Mesendoderm (in vitro differentiated cells): ENCODE data around the gene CDK14.

Experiments
- DNase-seq: peaks from one replicate; pipeline ENCODE4 v3.0.0; 2013
- H2AK5ac ChIP-seq: 2 replicates; pipeline ENCODE4 v1.6.1; 2013; ENCODE audit warnings: low read length, inconsistent platforms
- H2BK120ac ChIP-seq: 2 replicates; pipeline ENCODE4 v1.6.1; 2013; ENCODE audit warnings: low read depth, mild to moderate bottlenecking, low read length, moderate library complexity, mixed read lengths
- H2BK15ac ChIP-seq: replicated peaks from 2 replicates; pipeline ENCODE4 v1.6.1; 2013; ENCODE audit warnings: low read depth, mild to moderate bottlenecking, moderate library complexity
- H2BK5ac ChIP-seq: 2 replicates; pipeline ENCODE4 v1.6.1; 2013; ENCODE audit warnings: low read length, inconsistent platforms
- H3K18ac ChIP-seq: 2 replicates; pipeline ENCODE4 v1.6.1; 2013; ENCODE audit warnings: mild to moderate bottlenecking, low read length, mixed read lengths
- H3K23ac ChIP-seq: one replicate; pipeline ENCODE4 v1.6.1; 2013; ENCODE audit warnings: low read length
- H3K27ac ChIP-seq: 2 replicates; pipeline ENCODE4 v1.5.1; 2013; ENCODE audit warnings: low read depth, mild to moderate bottlenecking, inconsistent platforms, low read length, moderate library complexity
- H3K27me3 ChIP-seq: 2 replicates; pipeline ENCODE4 v1.6.1; 2013; ENCODE audit warnings: low read length, control low read depth, mild to moderate bottlenecking, inconsistent platforms; ENCODE audit not compliant: insufficient read depth, poor library complexity
- H3K36me3 ChIP-seq: 2 replicates; pipeline ENCODE4 v1.6.1; 2013; ENCODE audit warnings: low read length, inconsistent platforms; ENCODE audit not compliant: control insufficient read depth, insufficient read depth
- H3K4ac ChIP-seq: one replicate; pipeline ENCODE4 v1.6.1; 2013; ENCODE audit warnings: low read depth, mild to moderate bottlenecking, low read length, moderate library complexity
- H3K4me1 ChIP-seq: 2 replicates; pipeline ENCODE4 v1.6.1; 2013; ENCODE audit warnings: low read depth, low read length, inconsistent platforms; ENCODE audit not compliant: control insufficient read depth
- H3K4me2 ChIP-seq: 2 replicates; pipeline ENCODE4 v1.6.1; 2013; ENCODE audit warnings: low read length
- H3K4me3 ChIP-seq: 2 replicates; pipeline ENCODE4 v1.5.1; 2013; ENCODE audit warnings: mild to moderate bottlenecking, low read length
- H3K56ac ChIP-seq: one replicate; pipeline ENCODE4 v1.6.1; 2013; ENCODE audit warnings: low read length
- H3K79me1 ChIP-seq: 2 replicates; pipeline ENCODE4 v1.6.1; 2013; ENCODE audit warnings: low read length, inconsistent platforms
- H3K79me2 ChIP-seq: 2 replicates; pipeline ENCODE4 v1.6.1; 2013; ENCODE audit warnings: mild to moderate bottlenecking, low read length; ENCODE audit not compliant: control insufficient read depth, insufficient read depth
- H3K9ac ChIP-seq: 2 replicates; pipeline ENCODE4 v1.6.1; 2013; ENCODE audit warnings: low read length, inconsistent platforms
- H4K5ac ChIP-seq: one replicate; pipeline ENCODE4 v1.6.1; 2013; ENCODE audit warnings: low read length
- H4K8ac ChIP-seq: one replicate; pipeline ENCODE4 v1.6.1; 2013; ENCODE audit warnings: low read depth, mild to moderate bottlenecking, control low read depth, low read length, moderate library complexity
- WGBS: extraction: QIAGEN DNeasy Blood & Tissue Kit; methylation state at CpG from one replicate; pipeline ENCODE4 v1.1.7; 2013; ENCODE audit warnings: low lambda C conversion rate, missing lambda C conversion rate; ENCODE audit not compliant: insufficient coverage; ENCODE audit errors: extremely low coverage; 5-methylcytosine and 5-hydroxymethylcytosine counted together

Gene CDK14

GRCh38 chr7:90604383-90604782 lies 8.3 kb downstream of the CDK14 start:
- Histone ChIP-seq H3K4ac (no peak overlapping the region), H3K79me2 (peaks cover 18% of the 10 kb centered on the region), H3K4me3 (no peak overlapping the region), H3K27me3 (no peaks in the 10 kb centered on the region), H3K9ac (no peak overlapping the region), H2BK120ac (no peak overlapping the region), H4K8ac (no peak overlapping the region), H3K27ac (no peak overlapping the region), H3K18ac (no peak overlapping the region), H3K36me3 (no peaks in the 10 kb centered on the region), H2AK5ac (no peak overlapping the region), H4K5ac (no peak overlapping the region), H3K79me1 (peaks cover 9% of the 10 kb centered on the region), H2BK15ac (no peak overlapping the region), H2BK5ac (no peak overlapping the region), H3K4me1 (no peaks in the 10 kb centered on the region), H3K56ac (no peak overlapping the region), H3K4me2 (no peak overlapping the region), H3K23ac (no peak overlapping the region)
- no peak for DNase-seq
- WGBS, result no CpG with 5 or more reads among the region's 5 CpGs

DNA sequence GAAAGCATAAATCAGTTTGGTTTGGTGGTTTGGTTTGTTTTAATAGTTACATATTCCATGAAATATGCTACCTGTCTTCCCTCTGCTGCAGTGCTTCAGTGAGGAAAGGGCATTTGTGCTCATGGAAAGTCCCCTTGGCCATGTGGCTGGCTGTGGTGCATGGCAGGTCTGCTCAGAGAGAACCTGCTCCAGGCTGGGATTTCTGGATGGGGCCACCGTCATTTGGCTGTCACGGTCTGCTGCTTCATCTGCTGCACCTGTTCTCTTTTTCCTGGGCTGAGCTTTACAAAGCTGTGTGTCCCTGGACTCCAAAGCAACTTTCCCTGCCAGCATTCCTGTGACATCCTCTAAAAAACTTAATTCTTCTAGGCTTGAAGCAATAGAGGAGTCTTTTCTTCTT lies 8.9 kb downstream of the CDK14 start:
- H4K5ac ChIP-seq, result no peak overlapping the region
- peaks cover 17% of the 10 kb centered on the region for H3K79me2 ChIP-seq
- peaks cover 9% of the 10 kb centered on the region for H3K79me1 ChIP-seq
- no peaks in the 10 kb centered on the region for H3K27me3 ChIP-seq
- no peak overlapping the region for H3K9ac ChIP-seq
- DNase-seq, result no peak
- H3K4me3 ChIP-seq, result no peak overlapping the region
- H2AK5ac ChIP-seq, result no peak overlapping the region
- no peak overlapping the region for H4K8ac ChIP-seq
- H3K18ac ChIP-seq, result no peak overlapping the region
- H3K4ac ChIP-seq, result no peak overlapping the region
- no peak overlapping the region for H3K27ac ChIP-seq
- WGBS, result no CpG with 5 or more reads among the region's 2 CpGs
- H3K4me1 ChIP-seq, result no peaks in the 10 kb centered on the region
- H2BK5ac ChIP-seq, result no peak overlapping the region
- H3K36me3 ChIP-seq, result no peaks in the 10 kb centered on the region
- no peak overlapping the region for H3K23ac ChIP-seq
- no peak overlapping the region for H3K56ac ChIP-seq
- H3K4me2 ChIP-seq, result no peak overlapping the region
- H2BK120ac ChIP-seq, result no peak overlapping the region
- H2BK15ac ChIP-seq, result no peak overlapping the region

DNA sequence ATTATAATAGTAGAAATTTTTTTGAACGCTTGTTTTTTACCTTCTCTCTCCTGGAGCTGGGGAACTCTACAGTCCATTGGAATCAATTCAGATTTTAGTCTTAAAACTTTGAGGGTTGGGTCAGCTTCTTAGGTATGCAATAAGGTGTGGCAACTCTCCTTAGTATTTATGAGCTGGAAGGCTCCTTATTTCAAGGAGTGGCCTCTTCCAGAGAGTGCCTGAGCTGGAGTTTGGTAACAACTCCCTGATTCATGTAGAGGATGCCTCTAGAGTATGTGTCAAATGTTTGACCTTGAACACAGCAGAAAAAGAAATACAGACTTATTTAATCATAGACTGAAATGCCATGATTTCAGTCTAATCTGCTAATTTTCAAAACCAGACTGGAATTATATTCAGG lies 11.1 kb downstream of the CDK14 start:
- WGBS, result no CpG with 5 or more reads among the region's 1 CpG
- no peak overlapping the region for H4K5ac ChIP-seq
- peak; percentile 21 for DNase-seq
- H3K27ac ChIP-seq, result no peak overlapping the region
- H2BK15ac ChIP-seq, result no peak overlapping the region
- H3K23ac ChIP-seq, result no peak overlapping the region
- H3K4ac ChIP-seq, result no peak overlapping the region
- H3K56ac ChIP-seq, result no peak overlapping the region
- no peak overlapping the region for H3K4me2 ChIP-seq
- H3K79me2 ChIP-seq, result peaks cover 6% of the 10 kb centered on the region
- no peak overlapping the region for H2BK120ac ChIP-seq
- H3K27me3 ChIP-seq, result no peaks in the 10 kb centered on the region
- no peak overlapping the region for H3K4me3 ChIP-seq
- H2BK5ac ChIP-seq, result no peak overlapping the region
- no peaks in the 10 kb centered on the region for H3K36me3 ChIP-seq
- H3K18ac ChIP-seq, result no peak overlapping the region
- no peak overlapping the region for H3K9ac ChIP-seq
- no peak overlapping the region for H4K8ac ChIP-seq
- no peak overlapping the region for H2AK5ac ChIP-seq
- H3K79me1 ChIP-seq, result peaks cover 15% of the 10 kb centered on the region
- peaks cover 2% of the 10 kb centered on the region for H3K4me1 ChIP-seq

DNA sequence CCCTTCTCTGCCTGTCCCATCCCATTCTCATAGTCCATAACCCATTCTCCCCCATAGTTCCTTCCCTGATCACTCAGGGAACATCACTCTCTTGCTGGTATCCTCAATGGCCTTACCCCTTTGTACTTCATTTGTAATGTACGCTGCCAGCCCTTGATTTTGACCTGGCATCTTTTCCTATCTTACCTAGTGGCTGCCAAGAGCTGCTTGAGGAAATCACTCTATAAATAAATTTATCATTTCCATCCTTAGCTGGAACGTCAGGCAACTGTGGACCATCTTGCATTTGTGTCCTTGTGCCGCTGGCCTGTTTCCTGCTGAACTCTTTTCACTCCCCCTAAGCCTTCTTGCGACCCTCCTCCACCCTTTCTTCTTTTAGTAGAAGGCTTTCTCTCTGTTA lies 14.0 kb downstream of the CDK14 start:
- Histone ChIP-seq H3K9ac (no peak overlapping the region), H2BK5ac (no peak overlapping the region), H3K4me2 (no peak overlapping the region), H3K79me2 (peaks cover 4% of the 10 kb centered on the region), H2BK120ac (no peak overlapping the region), H3K27me3 (no peaks in the 10 kb centered on the region), H4K8ac (no peak overlapping the region), H3K27ac (no peak overlapping the region), H2BK15ac (no peak overlapping the region), H3K79me1 (peaks cover 11% of the 10 kb centered on the region), H4K5ac (no peak overlapping the region), H3K36me3 (no peaks in the 10 kb centered on the region), H3K4me3 (no peak overlapping the region), H3K56ac (no peak overlapping the region), H2AK5ac (no peak overlapping the region), H3K4me1 (peaks cover 2% of the 10 kb centered on the region), H3K23ac (no peak overlapping the region), H3K18ac (no peak overlapping the region), H3K4ac (no peak overlapping the region)
- no CpG with 5 or more reads among the region's 4 CpGs for WGBS
- no peak for DNase-seq

GRCh38 chr7:90611115-90611514 lies 15.0 kb downstream of the CDK14 start:
- Histone ChIP-seq H3K23ac (no peak overlapping the region), H3K4me1 (peaks cover 2% of the 10 kb centered on the region), H4K8ac (no peak overlapping the region), H3K79me1 (peaks cover 11% of the 10 kb centered on the region), H3K79me2 (peaks cover 4% of the 10 kb centered on the region), H3K4ac (no peak overlapping the region), H3K36me3 (no peaks in the 10 kb centered on the region), H2BK5ac (no peak overlapping the region), H3K27ac (no peak overlapping the region), H2BK120ac (no peak overlapping the region), H3K4me3 (no peak overlapping the region), H3K56ac (no peak overlapping the region), H3K27me3 (no peaks in the 10 kb centered on the region), H2BK15ac (no peak overlapping the region), H3K18ac (no peak overlapping the region), H2AK5ac (no peak overlapping the region), H3K4me2 (no peak overlapping the region), H4K5ac (no peak overlapping the region), H3K9ac (no peak overlapping the region)
- no peak for DNase-seq
- WGBS, result no CpG with 5 or more reads among the region's 3 CpGs

GRCh38 chr7:90613088-90613498 lies 17.0 kb downstream of the CDK14 start:
- no peak overlapping the region for H2BK15ac ChIP-seq
- no peak overlapping the region for H3K4me3 ChIP-seq
- peaks cover 2% of the 10 kb centered on the region for H3K4me1 ChIP-seq
- H3K18ac ChIP-seq, result no peak overlapping the region
- H3K4me2 ChIP-seq, result no peak overlapping the region
- no peaks in the 10 kb centered on the region for H3K27me3 ChIP-seq
- no peak overlapping the region for H4K5ac ChIP-seq
- no peak overlapping the region for H4K8ac ChIP-seq
- no peak overlapping the region for H2BK120ac ChIP-seq
- WGBS, result no CpG with 5 or more reads among the region's 3 CpGs
- no peak overlapping the region for H2AK5ac ChIP-seq
- H3K56ac ChIP-seq, result no peak overlapping the region
- no peak overlapping the region for H3K9ac ChIP-seq
- no peak overlapping the region for H2BK5ac ChIP-seq
- no peak overlapping the region for H3K27ac ChIP-seq
- no peak overlapping the region for H3K23ac ChIP-seq
- H3K36me3 ChIP-seq, result no peaks in the 10 kb centered on the region
- no peak for DNase-seq
- H3K4ac ChIP-seq, result no peak overlapping the region
- H3K79me1 ChIP-seq, result peaks cover 11% of the 10 kb centered on the region
- H3K79me2 ChIP-seq, result peaks cover 4% of the 10 kb centered on the region
